Thymus (tissue), 11 donors: Measurements from ENCODE around the gene CYTH1. TPM values are rescaled to one million over a fixed set of nuclear protein-coding genes. Genes with fewer than 3 reads are reported as not detected.

Experiments used
- DNase-seq, 9 donors: peaks; one replicate each; pipeline ENCODE4 v3.0.0-alpha.2; 2013; ENCODE audit warnings: low spot score in 9 of 9, low read depth in 6 of 9, missing footprints in 1 of 9
- H3K27ac ChIP-seq, 2 donors: one replicate each; pipeline ENCODE4 v1.5.1; 2013; ENCODE audit warnings: control low read depth in 1 of 2, low read depth in 1 of 2, low read length in 1 of 2, mild to moderate bottlenecking in 1 of 2, moderate library complexity in 1 of 2
- H3K27me3 ChIP-seq, 2 donors: one replicate each; pipeline ENCODE4 v1.5.1; 2013; ENCODE audit warnings: low read length in 1 of 2; ENCODE audit not compliant: control insufficient read depth in 2 of 2, insufficient read depth in 1 of 2
- H3K36me3 ChIP-seq, 2 donors: one replicate each; pipeline ENCODE4 v1.5.1; 2013; ENCODE audit warnings: low read length in 1 of 2, mild to moderate bottlenecking in 1 of 2, moderate library complexity in 1 of 2; ENCODE audit not compliant: control insufficient read depth in 2 of 2, insufficient read depth in 2 of 2
- H3K4me1 ChIP-seq, 2 donors: one replicate each; pipeline ENCODE4 v1.5.1; 2013; ENCODE audit warnings: low read length in 2 of 2; ENCODE audit not compliant: control insufficient read depth in 2 of 2, insufficient read depth in 2 of 2
- H3K4me3 ChIP-seq, 2 donors: one replicate each; pipeline ENCODE4 v1.5.1; 2013; ENCODE audit warnings: low read length in 2 of 2, control low read depth in 1 of 2, mild to moderate bottlenecking in 1 of 2
- H3K9me3 ChIP-seq, 2 donors: one replicate each; pipeline ENCODE4 v1.5.1; 2013; ENCODE audit warnings: low read length in 1 of 2, mild to moderate bottlenecking in 1 of 2; ENCODE audit not compliant: control insufficient read depth in 2 of 2, insufficient read depth in 1 of 2
- WGBS: extraction: QIAGEN DNeasy Blood & Tissue Kit; methylation state at CpG from one replicate; pipeline ENCODE4 v1.1.7; 2013; 5-methylcytosine and 5-hydroxymethylcytosine counted together
- polyA plus RNA-seq: library from polyadenylated mRNA; stranded (reverse); fragments of 200-250 nt; gene quantifications from one replicate; pipeline ENCODE4 v1.2.3, GENCODE V29; 2013
- total RNA-seq: library from RNA; stranded (reverse); fragments of 120-200 nt; gene quantifications from one replicate; pipeline ENCODE4 v1.2.4, GENCODE V29; 2013
- donor health status: healthy.

The CYTH1 gene
- total and polyA plus RNA-seq, 2 donors = 39.9 to 91.7 TPM

GRCh38 chr17:78692460-78693010, 89.5 kb downstream of the CYTH1 start:
- WGBS = 97% methylated on average over 15 of the region's 15 CpGs
- Histone ChIP-seq H3K36me3 (peaks cover 65 to 92% of the 10 kb centered on the region in 2 donors), H3K4me3 (no peak overlapping the region), H3K27ac (no peak overlapping the region), H3K4me1 (no peaks in the 10 kb centered on the region), H3K27me3 (no peaks in the 10 kb centered on the region), H3K9me3 (no peaks in the 10 kb centered on the region)
- no peak for DNase-seq

GRCh38 chr17:78689029-78689428, 93.0 kb downstream of the CYTH1 start:
- WGBS = 99% methylated on average over 2 of the region's 2 CpGs
- H3K27me3 ChIP-seq = no peaks in the 10 kb centered on the region
- peaks cover 50 to 74% of the 10 kb centered on the region in 2 donors for H3K36me3 ChIP-seq
- DNase-seq = no peak
- no peak overlapping the region for H3K4me3 ChIP-seq
- H3K9me3 ChIP-seq = no peaks in the 10 kb centered on the region
- H3K27ac ChIP-seq = no peak overlapping the region
- H3K4me1 ChIP-seq = no peaks in the 10 kb centered on the region

- Histone ChIP-seq H3K9me3 (no peaks in the 10 kb centered on the region), H3K27me3 (no peaks in the 10 kb centered on the region), H3K4me3 (no peak overlapping the region), H3K36me3 (peaks cover 49 to 74% of the 10 kb centered on the region in 2 donors), H3K4me1 (no peaks in the 10 kb centered on the region), H3K27ac (no peak overlapping the region)
- 96% methylated on average over 7 of the region's 7 CpGs for WGBS
- DNase-seq = no peak
Measured at GRCh38 chr17:78687944-78688343, 94.1 kb downstream of the CYTH1 start.

- H3K27ac ChIP-seq = no peak overlapping the region
- H3K4me3 ChIP-seq = no peak overlapping the region
- H3K36me3 ChIP-seq = peaks cover 41 to 69% of the 10 kb centered on the region in 2 donors
- 81% methylated on average over 3 of the region's 3 CpGs for WGBS
- H3K27me3 ChIP-seq = no peaks in the 10 kb centered on the region
- DNase-seq = no peak
- no peaks in the 10 kb centered on the region for H3K4me1 ChIP-seq
- H3K9me3 ChIP-seq = no peaks in the 10 kb centered on the region
Measured at GRCh38 chr17:78687125-78687524, 94.9 kb downstream of the CYTH1 start.

- DNase-seq = no peak
- Histone ChIP-seq H3K36me3 (peaks cover 52 to 73% of the 10 kb centered on the region in 2 donors), H3K4me1 (no peaks in the 10 kb centered on the region), H3K27ac (no peak overlapping the region), H3K27me3 (no peaks in the 10 kb centered on the region), H3K9me3 (no peaks in the 10 kb centered on the region), H3K4me3 (no peak overlapping the region)
- 93% methylated on average over 6 of the region's 6 CpGs for WGBS
Measured at GRCh38 chr17:78684026-78684425, 98.0 kb downstream of the CYTH1 start.

- no peak overlapping the region for H3K4me3 ChIP-seq
- H3K4me1 ChIP-seq = no peaks in the 10 kb centered on the region
- no peaks in the 10 kb centered on the region for H3K9me3 ChIP-seq
- DNase-seq = no peak
- no peaks in the 10 kb centered on the region for H3K27me3 ChIP-seq
- WGBS = 97% methylated on average over 5 of the region's 5 CpGs
- H3K27ac ChIP-seq = no peak overlapping the region
- peaks cover 54 to 73% of the 10 kb centered on the region in 2 donors for H3K36me3 ChIP-seq
Measured at GRCh38 chr17:78683408-78683961, 98.6 kb downstream of the CYTH1 start.

GRCh38 chr17:78682363-78682762, 99.7 kb downstream of the CYTH1 start:
- DNase-seq = no peak
- Histone ChIP-seq H3K9me3 (no peaks in the 10 kb centered on the region), H3K4me3 (no peak overlapping the region), H3K27ac (no peak overlapping the region), H3K27me3 (no peaks in the 10 kb centered on the region), H3K4me1 (peaks cover 0 to 4% of the 10 kb centered on the region in 2 donors), H3K36me3 (peaks cover 54 to 72% of the 10 kb centered on the region in 2 donors)
- 98% methylated on average over 2 of the region's 2 CpGs for WGBS

- DNase-seq = no peak
- no peaks in the 10 kb centered on the region for H3K9me3 ChIP-seq
- no peak overlapping the region for H3K27ac ChIP-seq
- H3K36me3 ChIP-seq = peaks cover 69 to 76% of the 10 kb centered on the region in 2 donors
- peaks cover 0 to 4% of the 10 kb centered on the region in 2 donors for H3K4me1 ChIP-seq
- H3K4me3 ChIP-seq = no peak overlapping the region
- 99% methylated on average over 12 of the region's 12 CpGs for WGBS
- H3K27me3 ChIP-seq = no peaks in the 10 kb centered on the region
Measured at GRCh38 chr17:78680436-78680835, 101.6 kb downstream of the CYTH1 start.

GRCh38 chr17:78679495-78680395, 102.3 kb downstream of the CYTH1 start:
- 98% methylated on average over 24 of the region's 24 CpGs for WGBS
- Histone ChIP-seq H3K27me3 (no peaks in the 10 kb centered on the region), H3K4me3 (no peak overlapping the region), H3K4me1 (peaks cover 0 to 4% of the 10 kb centered on the region in 2 donors), H3K36me3 (peaks cover 76 to 82% of the 10 kb centered on the region in 2 donors), H3K27ac (no peak overlapping the region), H3K9me3 (no peaks in the 10 kb centered on the region)
- DNase-seq = no peak
